HG03045 (cell line): ENCODE data around the gene TCOF1.

Source experiments
- ATAC-seq: cut with Tn5 transposase; IDR thresholded peaks from one replicate; pipeline ENCODE4 v1.9.1; 2021; ENCODE audit warnings: mild to moderate bottlenecking, moderate library complexity; ENCODE audit not compliant: unreplicated experiment

Gene TCOF1

DNA sequence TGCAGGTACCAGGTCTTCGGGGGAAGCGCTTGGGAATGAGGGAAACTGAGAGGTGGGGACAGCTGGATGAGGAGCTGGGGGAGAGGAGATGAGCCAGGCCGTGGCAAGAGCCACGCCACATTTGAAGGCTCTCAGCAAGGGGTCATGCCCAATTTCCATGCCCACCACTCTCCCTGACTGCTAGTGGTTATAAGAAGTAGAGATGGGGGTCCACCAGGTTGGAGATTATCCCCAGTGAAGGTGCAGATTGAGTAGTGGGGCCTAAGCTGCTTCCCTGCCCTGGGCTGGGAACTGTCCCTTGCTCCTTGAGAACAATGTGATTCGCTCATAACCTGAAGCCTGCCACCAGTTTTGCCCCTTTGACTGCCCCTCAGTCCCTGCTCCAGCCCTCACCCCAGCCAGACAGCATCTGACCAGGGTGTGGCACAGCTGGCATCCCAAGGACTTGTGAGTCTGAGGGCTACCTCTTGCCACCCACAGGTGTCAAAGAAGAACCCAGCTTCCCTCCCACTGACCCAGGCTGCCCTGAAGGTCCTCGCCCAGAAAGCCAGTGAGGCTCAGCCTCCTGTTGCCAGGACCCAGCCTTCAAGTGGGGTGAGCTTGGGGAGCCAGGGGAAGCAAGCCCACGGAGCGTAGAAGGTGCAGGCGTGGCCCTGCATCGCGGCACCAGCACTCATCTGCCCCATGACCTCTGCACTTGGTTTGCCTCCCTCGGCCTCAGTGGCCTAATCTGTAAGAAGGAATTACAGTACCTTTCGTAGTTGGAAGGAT lies 33.8 kb downstream of the TCOF1 start:
- ATAC-seq, result no peak

DNA sequence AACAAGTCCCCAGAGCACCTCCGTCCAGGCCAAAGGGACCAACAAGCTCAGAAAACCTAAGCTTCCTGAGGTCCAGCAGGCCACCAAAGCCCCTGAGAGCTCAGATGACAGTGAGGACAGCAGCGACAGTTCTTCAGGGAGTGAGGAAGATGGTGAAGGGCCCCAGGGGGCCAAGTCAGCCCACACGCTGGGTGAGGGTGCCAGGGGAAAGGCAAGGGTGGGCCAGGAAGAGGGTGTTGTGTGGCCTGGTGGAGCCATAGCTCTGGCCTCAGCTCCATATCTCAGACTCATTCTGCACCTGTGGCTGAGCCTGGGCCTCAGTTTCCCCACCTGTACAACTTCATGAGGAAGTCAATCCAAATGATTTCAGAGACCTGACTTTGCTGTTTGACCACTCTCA lies 34.5 kb downstream of the TCOF1 start:
- no peak for ATAC-seq

DNA sequence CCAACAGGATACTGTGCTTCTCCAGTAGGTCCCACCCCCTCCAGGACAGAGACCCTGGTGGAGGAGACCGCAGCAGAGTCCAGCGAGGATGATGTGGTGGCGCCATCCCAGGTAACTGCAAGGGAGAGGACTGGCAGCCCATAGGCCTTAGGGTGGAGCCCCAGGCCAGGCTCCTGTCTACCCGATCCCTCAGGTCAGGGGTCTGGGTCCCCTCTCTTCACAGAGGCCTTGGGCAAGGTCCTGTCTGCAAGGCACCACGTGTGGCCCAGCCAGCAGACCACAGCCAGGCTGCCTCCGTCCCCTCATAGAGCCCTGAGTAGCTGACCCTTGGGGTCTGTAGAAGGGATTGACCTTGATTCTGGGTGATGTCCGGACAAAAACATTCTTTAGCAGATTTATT lies 35.2 kb downstream of the TCOF1 start:
- ATAC-seq, result no peak

DNA sequence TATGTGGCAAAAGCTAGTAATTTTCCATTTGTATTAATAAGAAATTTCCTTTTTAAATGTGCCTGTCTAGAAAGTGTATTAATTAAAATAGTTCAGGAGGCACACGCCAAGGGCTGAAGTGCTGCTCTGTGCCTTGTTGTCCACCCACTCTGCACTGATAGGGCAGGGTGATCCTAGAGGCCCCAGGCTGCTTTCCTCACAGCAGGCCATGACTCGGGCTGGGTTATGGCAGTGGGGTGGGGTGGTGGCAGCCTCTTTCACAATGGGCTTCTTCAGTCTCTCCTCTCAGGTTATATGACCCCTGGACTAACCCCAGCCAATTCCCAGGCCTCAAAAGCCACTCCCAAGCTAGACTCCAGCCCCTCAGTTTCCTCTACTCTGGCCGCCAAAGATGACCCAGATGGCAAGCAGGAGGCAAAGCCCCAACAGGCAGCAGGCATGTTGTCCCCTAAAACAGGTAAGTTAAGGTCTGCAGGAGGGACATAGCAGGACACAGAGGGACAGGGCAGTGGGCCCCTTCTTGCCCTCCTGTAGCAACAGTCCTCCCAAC lies 35.7 kb downstream of the TCOF1 start:
- no peak for ATAC-seq

DNA sequence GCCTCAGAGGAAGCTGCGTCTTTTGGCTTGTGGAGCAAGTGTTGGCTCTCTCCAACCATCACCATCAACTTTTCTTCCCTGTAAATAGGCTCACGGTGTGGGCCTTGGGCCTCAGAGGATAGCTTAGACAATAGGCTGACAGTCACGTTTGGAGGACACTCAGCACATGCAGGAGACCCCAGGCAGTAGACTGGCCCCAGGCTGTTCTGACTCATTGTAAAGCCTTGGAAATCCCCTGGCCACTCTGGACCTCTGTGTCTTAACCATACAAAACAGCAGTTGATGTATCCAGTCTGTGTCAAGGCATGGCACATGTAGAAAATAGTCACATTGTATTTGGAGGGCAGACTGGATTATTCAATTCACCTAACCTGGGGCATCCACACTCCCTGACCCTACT lies 36.6 kb downstream of the TCOF1 start:
- peak; percentile 42 for ATAC-seq

DNA sequence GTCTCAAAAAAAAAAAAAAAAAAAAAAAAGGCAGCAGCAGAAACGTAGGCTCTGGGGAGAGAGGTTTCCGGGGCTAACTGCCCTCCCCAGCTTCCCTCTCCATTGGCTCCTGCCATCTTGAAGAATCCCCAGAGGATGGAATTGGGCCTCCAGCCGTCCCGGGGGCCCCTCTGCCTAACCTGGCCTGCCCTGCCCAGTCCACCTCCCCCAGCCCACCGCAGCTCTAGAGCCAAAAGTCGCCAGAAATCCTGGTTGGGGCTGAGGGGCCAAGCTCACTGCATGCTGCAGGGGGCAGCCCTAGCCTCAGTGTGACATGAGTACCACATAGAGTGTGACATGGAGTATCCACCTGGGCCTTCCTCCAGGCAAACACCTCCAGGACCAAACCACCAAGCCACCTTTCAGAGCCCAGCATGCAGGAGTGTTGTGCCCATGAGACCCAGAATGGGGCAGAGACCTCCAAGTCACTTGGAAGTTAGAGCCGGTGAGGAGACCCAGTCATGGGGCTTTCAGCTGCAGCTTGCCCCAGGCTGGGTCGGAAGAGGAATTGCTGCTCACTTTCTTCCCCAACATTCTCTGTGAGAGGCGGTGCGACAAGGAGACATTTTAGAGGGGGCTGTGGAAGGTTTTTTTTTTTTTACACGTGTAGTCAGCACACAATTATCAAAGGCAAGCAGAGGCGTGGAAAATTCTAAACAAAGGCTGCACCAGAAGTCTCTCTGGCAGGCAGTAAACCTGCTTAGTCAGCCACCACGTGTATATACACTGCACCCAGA lies 37.6 kb downstream of the TCOF1 start:
- ATAC-seq, result no peak

DNA sequence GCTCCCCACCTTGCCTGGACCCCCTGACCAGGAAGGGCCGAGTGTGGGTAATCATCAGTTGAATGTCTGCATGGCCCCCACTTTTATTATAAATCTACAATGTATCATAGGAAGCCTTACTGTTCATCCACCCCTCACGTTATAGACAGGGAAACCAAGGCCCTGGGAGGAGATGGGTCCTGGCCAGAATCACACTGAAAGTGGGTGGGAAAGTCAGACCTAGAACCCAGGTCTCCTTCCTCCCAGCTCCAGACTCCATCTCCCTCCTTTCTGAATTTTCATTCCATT lies 38.1 kb downstream of the TCOF1 start:
- no peak for ATAC-seq

DNA sequence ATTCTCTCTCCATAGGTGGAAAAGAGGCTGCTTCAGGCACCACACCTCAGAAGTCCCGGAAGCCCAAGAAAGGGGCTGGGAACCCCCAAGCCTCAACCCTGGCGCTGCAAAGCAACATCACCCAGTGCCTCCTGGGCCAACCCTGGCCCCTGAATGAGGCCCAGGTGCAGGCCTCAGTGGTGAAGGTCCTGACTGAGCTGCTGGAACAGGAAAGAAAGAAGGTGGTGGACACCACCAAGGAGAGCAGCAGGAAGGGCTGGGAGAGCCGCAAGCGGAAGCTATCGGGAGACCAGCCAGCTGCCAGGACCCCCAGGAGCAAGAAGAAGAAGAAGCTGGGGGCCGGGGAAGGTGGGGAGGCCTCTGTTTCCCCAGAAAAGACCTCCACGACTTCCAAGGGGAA lies 38.8 kb downstream of the TCOF1 start:
- ATAC-seq, result no peak

DNA sequence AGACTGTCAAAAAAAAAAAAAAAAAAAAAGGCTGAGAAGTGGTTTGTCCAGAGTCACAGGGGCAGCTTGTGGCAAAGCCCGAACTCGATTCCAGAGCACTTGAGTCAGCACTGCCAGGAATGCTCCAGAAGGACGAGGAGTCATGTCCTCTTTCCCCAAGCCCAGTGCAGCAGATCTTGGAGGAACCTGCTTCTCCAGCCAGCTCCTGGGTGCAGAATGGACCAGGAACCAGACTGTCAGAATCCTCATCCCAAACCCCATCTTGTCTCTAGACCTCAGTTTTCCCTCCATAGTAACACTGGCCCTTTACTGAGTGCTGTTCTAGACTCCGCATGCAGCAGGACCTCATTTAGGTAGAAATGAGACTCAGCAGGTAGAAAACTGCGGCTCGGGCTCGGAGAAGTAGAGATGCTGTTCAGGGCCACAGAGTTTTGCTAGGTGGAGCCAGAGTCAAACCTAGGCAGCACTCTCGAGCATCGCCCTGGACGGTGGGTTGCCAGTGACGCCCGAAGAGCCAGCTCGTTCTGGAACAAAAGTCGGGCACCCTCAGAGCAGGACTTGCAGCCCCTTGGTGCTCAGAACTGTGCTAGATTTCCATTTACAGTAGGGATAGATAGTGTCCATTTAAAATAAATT lies 39.8 kb downstream of the TCOF1 start:
- ATAC-seq, result no peak

DNA sequence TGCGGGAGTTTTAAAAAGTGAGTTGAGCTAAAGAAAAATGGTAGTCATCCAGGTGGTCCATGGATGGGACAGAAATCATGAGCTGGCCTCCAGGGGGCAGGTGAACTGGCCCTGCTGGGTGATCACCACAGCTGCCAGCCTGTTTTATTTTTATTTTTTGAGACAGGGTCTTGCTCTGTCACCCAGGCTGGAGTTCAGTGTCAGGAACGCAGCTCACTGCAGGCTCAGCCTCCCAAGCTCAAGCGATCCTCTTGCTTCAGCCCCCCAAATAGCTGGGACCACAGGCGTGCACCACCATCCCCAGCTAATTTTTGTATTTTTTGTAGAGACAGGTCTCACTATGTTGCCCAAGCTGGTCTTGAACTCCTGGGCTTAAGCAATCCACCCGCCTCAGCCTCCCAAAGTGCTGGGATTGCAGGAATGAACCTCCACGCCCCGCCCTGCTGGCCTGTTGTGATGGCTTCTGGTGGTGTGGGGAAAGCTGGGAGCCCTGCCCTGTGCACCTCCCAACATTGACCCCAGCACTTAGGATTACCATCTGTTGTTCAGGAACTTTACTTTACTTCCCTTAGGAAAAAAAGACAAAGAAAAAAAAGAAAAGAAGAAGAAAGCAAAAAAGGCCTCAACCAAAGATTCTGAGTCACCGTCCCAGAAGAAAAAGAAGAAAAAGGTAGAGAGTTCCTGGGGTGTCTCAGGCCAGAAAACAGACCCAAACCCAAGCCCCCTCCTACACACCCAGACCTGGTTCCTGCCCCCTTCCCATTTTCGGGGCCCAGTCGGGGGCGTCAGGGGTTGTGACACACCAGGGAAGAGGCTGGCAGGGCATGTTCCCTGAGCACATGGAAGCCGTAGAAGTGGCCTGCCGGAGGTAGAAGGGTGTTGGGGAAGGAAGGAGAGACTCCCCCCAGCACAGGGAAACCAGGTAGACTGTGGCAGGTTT lies 40.6 kb downstream of the TCOF1 start:
- ATAC-seq, result peak; percentile 0

DNA sequence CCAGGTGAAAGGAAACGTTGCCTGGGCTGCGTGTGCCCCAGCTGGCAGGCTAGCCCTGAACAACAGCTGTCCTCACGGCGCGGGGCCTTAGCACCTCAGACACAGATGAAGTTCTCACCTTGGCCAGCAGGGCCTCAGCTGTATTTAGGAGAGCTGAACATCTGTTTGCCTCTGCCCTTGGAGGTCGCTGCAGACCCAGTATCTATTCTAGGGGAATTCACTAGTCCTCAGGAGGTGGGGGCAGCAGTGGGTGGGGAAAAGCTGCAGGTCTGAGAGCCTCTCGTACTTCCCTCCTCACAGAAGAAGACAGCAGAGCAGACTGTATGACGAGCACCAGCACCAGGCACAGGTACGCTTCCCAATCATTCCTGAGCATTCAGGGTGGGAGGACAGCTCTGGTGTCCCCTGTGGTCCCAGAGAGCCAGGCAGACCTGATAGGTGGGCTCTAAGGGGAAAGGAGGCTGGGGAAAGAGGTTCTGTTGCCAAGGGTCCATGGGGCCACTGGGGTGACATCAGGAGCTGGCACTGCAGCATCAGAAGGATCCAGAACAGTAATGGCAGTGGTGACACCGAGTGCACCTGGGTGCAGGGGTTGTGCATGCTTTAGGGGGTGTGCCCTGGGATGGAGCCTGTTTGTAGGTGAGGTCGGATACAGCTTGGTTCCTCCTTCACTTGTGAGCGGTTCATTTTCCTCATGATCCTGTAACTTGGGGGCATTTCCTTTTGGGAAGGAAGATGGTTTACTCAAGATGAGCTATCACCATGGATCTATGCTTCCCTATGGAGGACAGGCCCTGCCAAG lies 41.4 kb downstream of the TCOF1 start:
- ATAC-seq, result peak; percentile 61

DNA sequence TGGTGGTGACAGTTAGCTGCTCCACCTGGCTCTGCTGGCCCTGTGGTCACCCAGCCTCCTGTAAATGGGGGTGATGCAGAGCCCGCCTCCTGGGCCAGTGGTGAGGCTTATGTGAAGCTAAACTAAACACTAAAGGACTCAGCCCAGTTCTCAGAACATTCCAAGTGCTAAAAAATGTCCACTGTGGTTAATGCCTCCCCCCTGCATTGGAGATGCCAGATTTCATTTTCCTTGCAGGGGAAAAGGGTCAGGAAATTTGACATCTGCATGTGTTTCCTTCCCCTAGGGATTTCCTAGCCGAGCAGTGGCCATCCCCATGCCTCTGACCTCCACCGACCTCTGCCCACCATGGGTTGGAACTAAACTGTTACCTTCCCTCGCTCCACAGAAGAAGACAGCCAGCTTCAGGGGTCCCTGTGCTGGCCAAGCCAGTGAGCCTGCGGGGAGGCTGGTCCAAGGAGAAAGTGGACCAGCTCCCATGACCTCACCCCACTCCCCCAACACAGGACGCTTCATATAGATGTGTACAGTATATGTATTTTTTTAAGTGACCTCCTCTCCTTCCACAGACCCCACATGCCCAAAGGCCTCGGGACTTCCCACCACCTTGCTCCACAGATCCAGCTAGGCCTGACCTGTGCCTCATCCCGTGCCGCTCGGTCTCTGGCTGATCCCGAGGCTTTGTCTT lies 42.2 kb downstream of the TCOF1 start:
- no peak for ATAC-seq

DNA sequence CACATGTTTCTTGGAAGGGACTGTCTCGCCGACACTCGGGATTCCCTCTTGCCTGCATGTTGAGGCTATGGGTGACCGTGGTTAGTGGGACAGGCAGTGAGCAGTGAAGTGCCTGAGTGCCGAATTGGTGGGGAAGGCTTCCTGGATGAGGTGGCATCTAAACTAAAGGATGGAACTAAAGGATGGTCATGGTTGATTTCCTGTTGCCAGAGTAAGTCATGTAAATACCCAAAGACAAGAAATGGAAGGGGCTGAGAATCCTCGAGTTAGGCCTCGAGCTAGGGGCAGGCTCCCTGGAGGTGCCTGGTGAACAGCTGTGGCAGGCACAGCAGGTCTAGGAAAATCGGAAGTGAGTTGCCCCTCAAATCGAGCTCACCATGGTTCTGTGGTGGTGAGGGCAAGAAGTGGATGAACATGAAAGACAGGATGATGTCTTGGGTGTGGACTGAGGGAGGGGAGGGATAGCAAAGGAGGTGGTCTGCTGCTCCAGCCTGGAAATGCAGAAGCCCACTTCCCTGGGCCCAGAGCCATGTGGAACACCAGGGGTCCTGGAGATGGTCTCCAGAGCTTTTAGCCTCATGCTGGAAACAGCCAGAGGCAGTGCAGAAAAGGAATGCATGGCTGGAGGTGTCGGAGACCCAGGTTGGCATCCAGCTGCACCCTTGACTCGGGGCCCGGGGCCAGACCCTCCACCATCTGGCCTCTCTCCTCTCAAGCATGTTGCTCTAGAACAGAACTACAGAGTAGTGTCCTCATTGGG lies 43.0 kb downstream of the TCOF1 start:
- no peak for ATAC-seq

DNA sequence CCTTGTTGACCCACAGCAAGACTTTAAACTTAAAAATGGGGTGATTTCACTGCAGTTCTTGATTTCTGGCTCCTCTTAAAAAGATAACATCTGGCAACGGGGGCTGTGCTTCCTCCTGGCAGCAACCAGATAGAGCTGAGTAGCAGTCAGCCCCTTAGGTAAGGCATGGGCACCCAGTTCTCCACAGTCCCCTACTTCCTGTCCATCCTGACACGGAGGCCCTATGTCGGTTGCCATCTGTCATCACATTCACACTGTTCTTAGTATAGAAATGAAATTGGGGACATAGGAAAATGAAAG lies 43.5 kb downstream of the TCOF1 start:
- ATAC-seq, result no peak

DNA sequence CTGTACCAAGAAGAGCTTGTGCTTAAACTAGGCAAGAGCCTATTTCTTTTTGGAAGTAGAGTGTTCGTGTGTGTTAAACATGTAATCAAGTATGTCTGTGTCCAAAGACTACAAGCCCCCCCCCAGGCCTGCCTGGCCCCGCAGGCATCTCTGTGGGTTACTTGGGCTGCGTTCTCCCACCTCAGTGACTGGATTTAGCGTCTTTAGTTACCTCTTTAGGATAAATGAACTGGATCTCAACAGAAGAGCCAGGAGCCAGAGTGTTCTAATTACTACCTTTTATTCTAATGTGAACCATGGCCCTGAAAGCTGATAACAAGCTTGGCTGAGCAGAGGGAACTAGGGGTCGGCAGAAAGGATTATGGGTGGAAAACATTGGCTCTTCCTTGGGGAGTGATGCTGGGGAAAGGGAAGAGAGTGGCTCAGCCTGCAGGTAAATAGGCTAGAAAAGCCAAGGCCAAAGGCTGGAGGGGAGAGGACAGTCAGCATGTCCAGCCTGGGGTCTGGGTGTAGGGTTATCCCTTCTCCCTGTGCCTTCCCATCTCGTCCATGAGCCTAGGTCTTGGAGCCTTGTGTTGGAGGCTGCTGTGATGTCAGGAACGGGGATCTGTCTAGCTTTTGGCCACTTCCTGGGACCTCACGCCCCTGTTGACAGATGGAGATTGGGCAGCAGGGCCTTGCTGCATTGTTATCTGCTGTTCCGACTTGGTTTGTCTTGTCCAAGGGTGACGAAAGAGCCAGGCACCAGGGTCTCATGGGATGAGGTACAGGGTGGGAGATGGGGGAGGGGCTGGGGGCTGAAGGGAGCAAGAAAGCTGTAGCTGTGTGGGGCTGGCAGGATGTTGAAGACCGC lies 44.1 kb downstream of the TCOF1 start:
- no peak for ATAC-seq

DNA sequence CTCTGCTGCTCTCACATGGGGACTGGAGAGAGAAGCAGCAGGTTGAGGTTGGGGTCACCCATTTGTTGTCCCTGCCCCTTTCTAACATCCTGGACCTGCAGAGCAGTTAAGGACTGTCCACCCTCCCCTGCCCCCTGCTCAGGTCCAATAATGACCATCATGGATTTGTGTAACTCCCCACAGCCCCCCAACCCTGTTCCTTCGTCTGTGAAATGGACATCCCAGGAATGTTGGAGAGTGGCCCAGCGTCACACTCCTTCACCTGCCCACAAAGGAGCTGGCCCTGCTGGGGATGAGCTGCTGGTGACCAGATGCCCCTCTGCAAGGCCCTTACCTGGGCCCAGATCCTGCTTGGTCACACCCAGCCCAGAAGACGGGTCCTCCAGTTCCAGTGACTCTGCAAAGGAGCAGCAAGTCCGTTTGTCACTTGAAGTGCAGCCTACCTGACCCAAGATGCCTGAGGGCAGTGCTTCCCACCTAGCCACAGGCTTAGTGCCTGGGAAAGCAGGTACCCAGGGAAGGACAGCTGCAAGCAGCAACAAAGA lies 44.8 kb downstream of the TCOF1 start:
- ATAC-seq, result no peak

DNA sequence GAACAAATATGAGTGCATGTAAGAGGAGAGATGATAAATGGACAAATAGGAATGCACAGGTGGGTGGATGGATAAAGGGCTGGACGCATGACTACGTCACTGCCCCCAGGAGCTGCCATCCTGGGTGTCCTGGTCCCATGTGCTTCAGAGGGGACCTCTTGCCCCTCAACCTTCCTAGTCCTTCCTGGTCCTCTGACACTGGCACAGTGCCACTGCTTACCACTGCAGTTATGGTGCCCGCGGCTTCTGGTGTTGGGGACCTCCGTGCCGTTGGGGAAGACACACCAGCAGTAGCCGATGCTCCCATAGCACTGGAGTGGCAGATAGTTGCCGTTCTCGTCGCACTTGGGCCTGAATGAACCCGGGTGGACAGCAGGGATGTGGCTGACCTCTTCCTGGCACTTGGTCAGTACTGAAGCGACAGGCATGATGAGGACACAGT lies 45.4 kb downstream of the TCOF1 start:
- ATAC-seq, result no peak

DNA sequence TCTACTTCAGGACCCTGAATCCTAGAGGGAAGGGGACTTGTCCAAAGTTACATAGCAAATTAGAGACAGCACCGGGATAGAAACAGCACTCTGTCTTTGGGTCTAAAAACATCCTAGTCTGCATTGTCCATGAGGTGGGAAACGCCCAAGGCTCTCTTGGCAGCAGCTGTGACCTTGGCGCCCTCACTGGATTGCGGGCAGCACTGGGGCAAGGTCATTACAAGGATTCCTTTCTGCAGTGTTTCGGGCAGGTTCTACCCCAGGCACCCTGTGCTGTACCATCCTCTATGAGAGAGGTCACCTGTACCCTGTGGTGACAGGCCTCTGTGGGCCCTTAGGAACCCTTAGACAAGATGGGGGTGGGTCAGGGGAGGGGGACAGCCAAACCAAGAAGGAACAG lies 46.6 kb downstream of the TCOF1 start:
- ATAC-seq, result no peak
